Type B pancreatic cell (in vitro differentiated cells): ENCODE measurements around the gene GALNT10. TPM values are rescaled to one million over a fixed set of nuclear protein-coding genes. Genes with fewer than 3 reads are reported as not detected.

Experiments
- DNase-seq: peaks from one replicate; pipeline ENCODE4 v3.0.0; 2021; ENCODE audit warnings: mixed read lengths; ENCODE audit not compliant: unreplicated experiment; ENCODE audit errors: extremely low spot score
- H3K27ac Mint-ChIP-seq: 2 replicates; pipeline ENCODE4 v1.8.0; 2021; ENCODE audit warnings: mild to moderate bottlenecking, mixed read lengths
- H3K27me3 Mint-ChIP-seq: 2 replicates; pipeline ENCODE4 v1.8.0; 2021; ENCODE audit warnings: mixed read lengths
- H3K36me3 Mint-ChIP-seq: 2 replicates; pipeline ENCODE4 v1.8.0; 2021; ENCODE audit warnings: mixed read lengths
- H3K4me1 Mint-ChIP-seq: one replicate; pipeline ENCODE4 v1.8.0; 2021; ENCODE audit warnings: mixed read lengths; ENCODE audit not compliant: unreplicated experiment
- H3K4me3 Mint-ChIP-seq: 2 replicates; pipeline ENCODE4 v1.8.0; 2021; ENCODE audit warnings: mild to moderate bottlenecking, mixed read lengths
- H3K9me3 Mint-ChIP-seq: 2 replicates; pipeline ENCODE4 v1.8.0; 2021; ENCODE audit warnings: mixed read lengths
- total RNA-seq: library from RNA; stranded (reverse); gene quantifications from 2 replicates; pipeline ENCODE4 v1.2.1, GENCODE V29; 2021; ENCODE audit warnings: low replicate concordance
- TF ChIP-seq, protein P1 (sequence below): fragments of 200-600 bp; sonication (generic); conservative IDR thresholded peaks from 2 replicates; pipeline ENCODE4 v1.5.0; 2021; ENCODE audit warnings: antibody characterized with exemption, mild to moderate bottlenecking

The GALNT10 gene
- total RNA-seq, 1 donor from 2014 or later, result 23.0 TPM

DNA sequence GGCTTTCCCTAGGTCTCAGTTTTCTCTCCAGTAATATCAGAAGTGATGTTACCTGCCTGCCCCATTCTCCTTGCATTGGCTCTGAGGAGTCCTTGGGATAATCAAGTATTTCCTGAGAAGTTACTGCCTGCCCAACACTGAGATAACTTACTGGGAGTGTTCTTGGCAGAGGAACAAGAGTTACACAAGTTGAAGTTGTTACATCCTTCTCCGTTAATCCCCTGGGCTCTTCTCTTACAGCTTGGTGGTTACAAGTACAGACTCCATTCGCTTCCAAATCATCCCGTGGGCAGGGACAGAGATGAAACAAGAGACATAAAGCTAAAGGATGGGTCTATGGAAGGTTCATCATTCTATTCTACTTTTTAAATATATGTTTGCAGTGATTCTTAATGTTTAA is 181.2 kb downstream of the GALNT10 start:
- peaks cover 31% of the 10 kb centered on the region for H3K27me3 Mint-ChIP-seq
- TF ChIP-seq, protein P1, sequence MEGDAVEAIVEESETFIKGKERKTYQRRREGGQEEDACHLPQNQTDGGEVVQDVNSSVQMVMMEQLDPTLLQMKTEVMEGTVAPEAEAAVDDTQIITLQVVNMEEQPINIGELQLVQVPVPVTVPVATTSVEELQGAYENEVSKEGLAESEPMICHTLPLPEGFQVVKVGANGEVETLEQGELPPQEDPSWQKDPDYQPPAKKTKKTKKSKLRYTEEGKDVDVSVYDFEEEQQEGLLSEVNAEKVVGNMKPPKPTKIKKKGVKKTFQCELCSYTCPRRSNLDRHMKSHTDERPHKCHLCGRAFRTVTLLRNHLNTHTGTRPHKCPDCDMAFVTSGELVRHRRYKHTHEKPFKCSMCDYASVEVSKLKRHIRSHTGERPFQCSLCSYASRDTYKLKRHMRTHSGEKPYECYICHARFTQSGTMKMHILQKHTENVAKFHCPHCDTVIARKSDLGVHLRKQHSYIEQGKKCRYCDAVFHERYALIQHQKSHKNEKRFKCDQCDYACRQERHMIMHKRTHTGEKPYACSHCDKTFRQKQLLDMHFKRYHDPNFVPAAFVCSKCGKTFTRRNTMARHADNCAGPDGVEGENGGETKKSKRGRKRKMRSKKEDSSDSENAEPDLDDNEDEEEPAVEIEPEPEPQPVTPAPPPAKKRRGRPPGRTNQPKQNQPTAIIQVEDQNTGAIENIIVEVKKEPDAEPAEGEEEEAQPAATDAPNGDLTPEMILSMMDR, result no peak
- H3K36me3 Mint-ChIP-seq, result no peaks in the 10 kb centered on the region
- no peak overlapping the region for H3K4me3 Mint-ChIP-seq
- DNase-seq, result no peak
- H3K27ac Mint-ChIP-seq, result no peak overlapping the region
- H3K4me1 Mint-ChIP-seq, result peaks cover 32% of the 10 kb centered on the region
- H3K9me3 Mint-ChIP-seq, result no peaks in the 10 kb centered on the region

DNA sequence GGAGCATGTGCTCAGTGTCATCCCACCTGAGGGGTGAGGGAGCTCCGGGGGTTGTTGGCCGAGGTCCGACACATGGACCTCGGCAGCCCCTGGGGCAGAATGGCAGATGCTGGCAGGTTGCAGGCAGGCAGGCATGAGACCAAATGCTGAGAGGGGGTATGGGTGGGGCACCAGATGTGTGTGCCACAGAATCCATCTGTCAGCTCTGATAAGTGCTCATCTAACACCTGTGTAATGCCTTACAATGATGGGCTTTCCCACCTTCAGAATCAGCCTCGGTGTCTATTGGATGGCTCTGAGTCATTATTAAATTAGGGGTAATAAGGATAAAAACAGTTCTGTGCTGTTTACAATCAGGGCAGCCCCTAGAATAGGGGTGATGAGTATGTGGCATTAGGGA is 182.1 kb downstream of the GALNT10 start:
- Mint-ChIP-seq H3K4me3 (no peak overlapping the region), H3K4me1 (peaks cover 32% of the 10 kb centered on the region), H3K27me3 (peaks cover 34% of the 10 kb centered on the region), H3K9me3 (no peaks in the 10 kb centered on the region), H3K27ac (no peak overlapping the region), H3K36me3 (no peaks in the 10 kb centered on the region)
- TF ChIP-seq, protein P1, result no peak
- no peak for DNase-seq

DNA sequence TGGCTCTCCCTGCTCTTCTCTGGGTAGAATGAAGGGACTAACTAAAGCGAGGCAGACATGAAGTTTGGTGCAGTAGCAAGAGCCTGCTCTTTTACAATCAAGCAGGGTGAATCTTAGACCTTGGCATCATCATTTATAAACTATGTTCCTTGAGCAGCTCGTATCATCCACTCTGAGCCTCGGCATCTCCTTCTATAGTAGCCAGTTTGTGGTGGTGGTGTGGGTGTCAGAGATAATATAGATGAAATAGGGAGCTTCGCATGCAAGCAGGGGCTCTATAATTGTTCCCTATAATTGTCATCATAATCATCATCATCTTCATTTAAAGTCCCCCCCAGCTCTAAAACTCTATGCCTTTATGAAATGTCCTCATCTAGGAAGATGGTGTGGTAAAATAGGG is 182.8 kb downstream of the GALNT10 start:
- peaks cover 31% of the 10 kb centered on the region for H3K27me3 Mint-ChIP-seq
- peaks cover 32% of the 10 kb centered on the region for H3K4me1 Mint-ChIP-seq
- no peak overlapping the region for H3K27ac Mint-ChIP-seq
- H3K36me3 Mint-ChIP-seq, result no peaks in the 10 kb centered on the region
- no peaks in the 10 kb centered on the region for H3K9me3 Mint-ChIP-seq
- no peak overlapping the region for H3K4me3 Mint-ChIP-seq
- DNase-seq, result no peak
- TF ChIP-seq, protein P1, result no peak

DNA sequence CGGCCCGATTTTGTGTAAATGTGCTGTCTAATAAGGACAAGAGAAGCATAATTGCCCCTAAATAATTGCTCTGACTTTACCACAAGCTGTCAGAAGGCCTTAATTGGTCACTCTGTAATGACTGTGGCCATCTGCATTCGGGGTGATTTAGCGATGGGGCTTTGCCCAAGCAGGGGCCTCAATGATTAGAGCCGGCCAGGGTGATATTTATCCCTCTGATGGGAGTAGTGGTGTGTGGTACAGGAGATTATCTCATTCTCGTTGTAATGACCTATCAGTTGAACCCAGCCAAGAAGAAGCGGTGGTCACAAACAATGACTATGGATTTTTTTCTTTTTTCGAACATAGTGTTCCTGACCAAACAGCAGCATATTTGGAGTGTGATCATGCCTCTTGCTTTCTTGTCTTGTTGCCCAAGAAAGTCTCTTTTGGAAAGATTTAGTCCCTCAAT is 183.2 kb downstream of the GALNT10 start:
- Mint-ChIP-seq H3K4me1 (peaks cover 32% of the 10 kb centered on the region), H3K9me3 (no peaks in the 10 kb centered on the region), H3K27me3 (peaks cover 29% of the 10 kb centered on the region), H3K36me3 (no peaks in the 10 kb centered on the region), H3K27ac (no peak overlapping the region), H3K4me3 (no peak overlapping the region)
- DNase-seq, result no peak
- TF ChIP-seq, protein P1, result no peak

DNA sequence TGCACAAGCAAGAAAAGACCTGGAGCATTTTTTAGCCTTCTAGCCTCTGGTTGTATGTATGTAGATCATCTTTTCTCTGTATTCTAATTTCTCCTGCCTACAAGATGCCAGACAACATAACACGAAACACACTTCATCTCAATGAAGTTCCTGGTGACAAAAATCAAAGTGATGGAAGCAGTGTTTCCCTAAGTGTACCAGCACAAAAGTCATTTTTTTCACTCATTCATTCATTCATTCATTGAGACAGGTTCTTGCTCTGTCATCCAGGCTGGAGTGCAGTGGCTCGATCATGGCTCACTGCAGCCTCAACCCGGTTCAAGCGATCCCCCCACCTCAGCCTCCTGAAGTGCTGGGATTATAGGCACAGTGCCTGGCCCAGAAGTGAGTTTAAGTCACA is 183.7 kb downstream of the GALNT10 start:
- TF ChIP-seq, protein P1, result no peak
- Mint-ChIP-seq H3K27ac (no peak overlapping the region), H3K4me1 (peaks cover 31% of the 10 kb centered on the region), H3K27me3 (peaks cover 28% of the 10 kb centered on the region), H3K36me3 (no peaks in the 10 kb centered on the region), H3K9me3 (no peaks in the 10 kb centered on the region), H3K4me3 (no peak overlapping the region)
- no peak for DNase-seq
